K562 (cell line): ENCODE data around the gene SEC61G. TPM values are rescaled to one million over a fixed set of nuclear protein-coding genes. Genes with fewer than 3 reads are reported as not detected.
A peak's percentile ranks its signal among the peaks of the same experiment; 100 is the strongest.

Source experiments
- BHLHE40 ChIP-seq: IDR thresholded peaks from 2 replicates; pipeline ENCODE4 v1.6.1; 2011; ENCODE audit warnings: low read length, improper control_type of control experiment
- CHD4 ChIP-seq: fragments of 200-600 bp; sonication (generic); IDR thresholded peaks from 3 replicates; pipeline ENCODE4 v1.6.1; 2012; ENCODE audit warnings: low read depth, mild to moderate bottlenecking, mixed read lengths, low read length, inconsistent platforms; ENCODE audit not compliant: insufficient read depth, insufficient replicate concordance, poor library complexity, severe bottlenecking
- DIDO1 ChIP-seq: fragments of 450-650 bp; IDR thresholded peaks from 2 replicates; pipeline ENCODE4 v1.6.1; 2016; ENCODE audit warnings: low read depth, missing biosample characterization, missing genetic modification characterization
- E2F5 ChIP-seq: sonication (generic); formaldehyde crosslinking; IDR thresholded peaks from 2 replicates; pipeline ENCODE4 v1.8.0; 2022; ENCODE audit warnings: mild to moderate bottlenecking, missing genetic modification reagents
- EGR1 ChIP-seq: fragments of 450-650 bp; conservative IDR thresholded peaks from 2 replicates; pipeline ENCODE4 v1.6.1; 2017; ENCODE audit warnings: mild to moderate bottlenecking
- ELF2 ChIP-seq: fragments of 250-450 bp; sonication (Bioruptor Pico); IDR thresholded peaks from 2 replicates; pipeline ENCODE4 v1.5.0; 2021; ENCODE audit warnings: mild to moderate bottlenecking
- ESRRB ChIP-seq: fragments of 250-450 bp; sonication (Bioruptor Pico); IDR thresholded peaks from 2 replicates; pipeline ENCODE4 v1.5.0; 2020; ENCODE audit warnings: mild to moderate bottlenecking, moderate library complexity, borderline replicate concordance
- FOXK2 ChIP-seq, 2 experiments: fragments of 450-650 bp; IDR thresholded peaks in 1 of 2; conservative IDR thresholded peaks in 1 of 2; 2 replicates each; pipeline ENCODE4 v1.6.1; 2016; ENCODE audit warnings: low read depth in 2 of 2, mild to moderate bottlenecking in 1 of 2
- MAX ChIP-seq: sonication (generic); formaldehyde crosslinking; IDR thresholded peaks from 2 replicates; pipeline ENCODE4 v1.9.0; 2022; ENCODE audit warnings: mild to moderate bottlenecking, missing genetic modification reagents
- MNT ChIP-seq, 2 experiments: fragments of 450-650 bp; conservative IDR thresholded peaks; 2 replicates each; pipeline ENCODE4 v1.6.1; 2017; ENCODE audit warnings: mild to moderate bottlenecking in 2 of 2, moderate library complexity in 2 of 2
- NFIX ChIP-seq: fragments of 250-450 bp; sonication (Bioruptor Pico); IDR thresholded peaks from 2 replicates; pipeline ENCODE4 v1.4.0; 2020; ENCODE audit warnings: low read depth, mild to moderate bottlenecking, moderate library complexity
- NFYB ChIP-seq: IDR thresholded peaks from 2 replicates; pipeline ENCODE4 v1.6.1; 2011; ENCODE audit warnings: mild to moderate bottlenecking, moderate library complexity; ENCODE audit not compliant: insufficient read length; ENCODE audit errors: extremely low read depth
- RBM22 ChIP-seq: fragments of 200-400 bp; formaldehyde crosslinking; IDR thresholded peaks from 2 replicates; pipeline ENCODE4 v1.6.1; 2018; ENCODE audit warnings: low read length, low read depth; ENCODE audit not compliant: poor library complexity, severe bottlenecking
- RFX7 ChIP-seq: fragments of 250-450 bp; sonication (Bioruptor Pico); IDR thresholded peaks from 2 replicates; pipeline ENCODE4 v1.5.1; 2021; ENCODE audit warnings: mild to moderate bottlenecking
- SIN3A ChIP-seq, 2 experiments: fragments of 150-350 bp in 1 of 2; IDR thresholded peaks; 2 replicates each; pipeline ENCODE4 v1.6.1; 2011 to 2016; ENCODE audit warnings: borderline replicate concordance in 2 of 2, low read depth in 2 of 2, low read length in 2 of 2, mild to moderate bottlenecking in 2 of 2, moderate library complexity in 2 of 2; ENCODE audit not compliant: control insufficient read depth in 1 of 2
- SIN3B ChIP-seq: fragments of 450-650 bp; IDR thresholded peaks from 2 replicates; pipeline ENCODE4 v1.6.1; 2017; ENCODE audit warnings: low read depth, mild to moderate bottlenecking, moderate library complexity
- SREBF1 ChIP-seq: fragments of 150-350 bp; IDR thresholded peaks from 2 replicates; pipeline ENCODE4 v1.6.1; 2014; ENCODE audit warnings: antibody characterized with exemption, low read depth, low read length, borderline replicate concordance
- STAT6 ChIP-seq: sonication (generic); formaldehyde crosslinking; IDR thresholded peaks from 2 replicates; pipeline ENCODE4 v1.8.1; 2023; ENCODE audit warnings: mild to moderate bottlenecking, missing genetic modification reagents
- TBP ChIP-seq: optimal IDR thresholded peaks from 2 replicates; pipeline ENCODE3; 2011; ENCODE audit warnings: low read depth, low read length, improper control_type of control experiment
- ZNF316 ChIP-seq: fragments of 450-650 bp; IDR thresholded peaks from 2 replicates; pipeline ENCODE4 v1.6.1; 2016
- ZNF354B ChIP-seq: fragments of 250-450 bp; sonication (Bioruptor Pico); IDR thresholded peaks from 2 replicates; pipeline ENCODE4 v1.4.0; 2020
- ZZZ3 ChIP-seq: fragments of 450-650 bp; IDR thresholded peaks from 2 replicates; pipeline ENCODE4 v1.6.1; 2016; ENCODE audit warnings: antibody characterized with exemption, mild to moderate bottlenecking, moderate library complexity
- polyA plus RNA-seq, 8 experiments: library from polyadenylated mRNA; depleted of rRNA in 4 of 8; stranded (reverse) in 5 of 8; unstranded in 3 of 8; fragments of >200 nt; fragmentation: Nextera tagmentation in 2 of 8; fragmentation: Illumina TruSeq in 1 of 8; extraction: Ambion mirVana in 2 of 8; extraction: Trizol in 1 of 8; gene quantifications; 2 replicates each; pipeline versions ENCODE4 v1.2.1 to v1.2.3, GENCODE V29; 2011 to 2014; ENCODE audit warnings: inconsistent platforms in 1 of 8, missing spikeins in 1 of 8
- total RNA-seq, 7 experiments: library from RNA; depleted of rRNA in 6 of 7; stranded (reverse); fragments of >200 nt in 6 of 7; fragmentation: Illumina TruSeq in 2 of 7; extraction: Trizol in 2 of 7; gene quantifications; 2 replicates each; pipeline versions ENCODE4 v1.2.1 to v1.2.3, GENCODE V29; 2011 to 2021; ENCODE audit warnings: low replicate concordance in 1 of 7

Gene SEC61G
- total and polyA plus RNA-seq, 9 of the 15 experiments (the other 6 are each of a cell fraction or from before 2014, with no cell fraction given), result 138 to 565 (median 223) TPM

- TF ChIP-seq CHD4 (no peak), BHLHE40 (peak; percentile 11; the same call in 1 of the 2 replicates), E2F5 (CRISPR knock-in tag) (no peak), SREBF1 (no peak), ZNF316 (no peak), EGR1 (peak; percentile 53), ZNF354B (CRISPR knock-in tag) (no peak), FOXK2 (conservative IDR thresholded peaks at IDR 0.05 in 1 of 2, IDR thresholded peaks at IDR 0.05 in 1 of 2; ENCODE audit: low read depth in 2 of 2) (0 out of 4 replicates have a peak, but pooled peaks of 1 of the 2 experiments have one; percentile 21), MAX (CRISPR knock-in tag) (peak; percentile 81), NFIX (CRISPR knock-in tag) (no peak), SIN3B (peak; percentile 70), DIDO1 (tag) (peak; percentile 56; the same call in 1 of the 2 replicates), MNT (conservative IDR thresholded peaks at IDR 0.05) (peak; percentile 77 to 86), ELF2 (CRISPR knock-in tag) (peak; percentile 59; the same call in 1 of the 2 replicates), RFX7 (CRISPR knock-in tag) (no peak), SIN3A (IDR thresholded peaks at IDR 0.05; ENCODE audit: borderline replicate concordance in 2 of 2, control insufficient read depth in 1 of 2, low read depth in 2 of 2, low read length in 2 of 2) (peak; percentile 12 to 71; a peak in 2 of 4 replicates), ZZZ3 (no peak), TBP (peak; percentile 92), NFYB (peak; percentile 89), RBM22 (peak; percentile 61), ESRRB (CRISPR knock-in tag) (no peak), STAT6 (CRISPR knock-in tag) (no peak)
Measured at GRCh38 chr7:54758702-54759592, at the start of gene SEC61G (continued).
